Activated CD8-positive, alpha-beta T cell treated with anti-CD3 and anti-CD28 coated beads, Interleukin-2, amount 10 ng/mL, durations not matched to agents 7 days and 5 days (primary cell): ENCODE data around the gene UBTD1. TPM values are rescaled to one million over a fixed set of nuclear protein-coding genes. Genes with fewer than 3 reads are reported as not detected.
"Not testable (repeated sequence)": the region's sequence is repeated elsewhere in the genome, so short reads cannot be mapped to it uniquely, and the experiment has no call there.

Experiments
- ATAC-seq: fragments of 150-1000 bp; cut with Tn5 transposase; one replicate; pipeline ENCODE4 v1.10.0; 2021; ENCODE audit warnings: moderate library complexity
- CTCF ChIA-PET: fragments of 350-600 bp; sonication (Branson Sonifier 250); formaldehyde crosslinking; loops from one replicate; lab custom pipeline; 2021; ENCODE audit warnings: antibody characterized with exemption; lab: Charles Lee
- POLR2A ChIA-PET: fragments of 350-600 bp; sonication (Branson Sonifier 250); formaldehyde crosslinking; loops from one replicate; lab custom pipeline; 2021; ENCODE audit warnings: antibody characterized with exemption; lab: Charles Lee
- DNase-seq: peaks from one replicate; pipeline ENCODE4 v3.0.0-alpha.2; 2020
- H3K27ac Mint-ChIP-seq: one replicate; pipeline ENCODE4 v1.8.0; 2021; ENCODE audit warnings: mild to moderate bottlenecking, mixed read lengths
- H3K27me3 Mint-ChIP-seq: one replicate; pipeline ENCODE4 v1.8.0; 2021; ENCODE audit warnings: low read depth, mixed read lengths
- H3K36me3 Mint-ChIP-seq: one replicate; pipeline ENCODE4 v1.8.0; 2021; ENCODE audit warnings: low read depth, mixed read lengths
- H3K4me1 Mint-ChIP-seq: one replicate; pipeline ENCODE4 v1.8.0; 2021; ENCODE audit warnings: low read depth, mixed read lengths
- H3K4me3 Mint-ChIP-seq: one replicate; pipeline ENCODE4 v1.8.0; 2021; ENCODE audit warnings: mild to moderate bottlenecking, mixed read lengths
- H3K9me3 Mint-ChIP-seq: one replicate; pipeline ENCODE4 v1.8.0; 2022; ENCODE audit warnings: mixed read lengths; ENCODE audit not compliant: insufficient read depth
- total RNA-seq, 2 experiments: library from RNA; stranded (reverse); gene quantifications; one replicate each; pipeline ENCODE4 v1.2.3, GENCODE V29; 2021

Gene UBTD1
- total RNA-seq, 2 experiments from 2014 or later = 0.58 to 1.1 TPM

DNA sequence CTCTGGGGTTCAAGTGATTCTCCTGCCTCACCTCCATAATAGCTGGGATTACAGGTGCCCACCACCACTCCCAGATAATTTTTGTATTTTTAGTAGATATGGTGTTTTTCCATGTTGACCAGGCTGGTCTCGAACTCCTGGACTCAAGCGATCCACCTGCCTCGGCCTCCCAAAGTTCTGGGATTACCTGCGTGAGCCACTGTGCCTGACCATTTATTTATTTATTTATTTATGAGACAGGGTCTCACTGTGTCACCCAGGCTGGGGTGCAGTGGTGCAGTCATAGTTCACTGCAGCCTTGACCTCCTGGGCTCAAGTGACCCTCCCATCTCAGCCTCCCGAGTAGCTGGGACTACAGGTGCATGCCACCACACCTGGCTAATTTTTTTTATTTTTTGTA lies 55.6 kb downstream of the UBTD1 start:
- H3K27ac Mint-ChIP-seq, POLR2A ChIA-PET, ATAC-seq: not testable (repeated sequence)

GRCh38 chr10:97555541-97555940 lies 56.8 kb downstream of the UBTD1 start:
- not testable (repeated sequence) for DNase-seq, H3K4me1 Mint-ChIP-seq, ATAC-seq

More for the DNA sequence above, 55.6 kb downstream of the UBTD1 start:
- H3K9me3 Mint-ChIP-seq, H3K4me1 Mint-ChIP-seq, DNase-seq, H3K36me3 Mint-ChIP-seq, H3K27me3 Mint-ChIP-seq, H3K4me3 Mint-ChIP-seq: not testable (repeated sequence)
- CTCF ChIA-PET = interaction anchor here (0.8 to 4.1 kb wide), 16 partner anchors 9 to 147 kb away, joined by 3 to 49 read pairs (median 4); partner anchors contain the start of genes ANKRD2 and HOGA1

DNA sequence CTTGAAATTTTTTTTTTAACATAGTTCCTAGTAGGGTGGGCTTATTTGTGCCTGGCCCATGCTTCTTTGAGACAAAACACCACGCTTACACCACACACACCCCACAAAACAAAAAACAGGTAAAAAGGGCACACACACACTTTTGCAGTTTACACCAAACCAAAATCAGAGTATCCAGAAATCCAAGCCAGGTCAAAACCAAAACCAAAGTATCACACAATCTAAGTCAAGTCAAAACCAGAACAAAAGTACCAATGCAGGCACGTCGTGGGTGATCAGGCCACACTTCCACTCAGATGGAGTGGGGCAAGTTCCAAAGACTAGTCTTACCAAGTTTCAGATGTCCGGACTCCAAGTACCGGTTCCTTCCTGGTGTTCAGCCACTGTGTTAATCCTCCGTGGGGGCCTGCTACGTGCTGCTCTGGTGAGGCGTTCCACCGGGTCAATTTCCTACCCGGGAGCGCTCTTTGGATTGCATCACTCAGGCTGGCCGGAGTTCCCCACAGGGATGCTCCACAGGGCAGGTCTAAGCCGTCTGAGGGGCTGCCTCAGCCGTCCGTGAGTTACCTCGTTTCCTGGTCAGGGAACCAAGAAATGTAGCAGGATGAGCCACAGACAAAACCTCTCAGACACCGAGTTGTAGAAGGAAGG lies 62.1 kb downstream of the UBTD1 start:
- H3K36me3 Mint-ChIP-seq, H3K27me3 Mint-ChIP-seq, H3K4me1 Mint-ChIP-seq, H3K27ac Mint-ChIP-seq, H3K9me3 Mint-ChIP-seq, ATAC-seq, DNase-seq, H3K4me3 Mint-ChIP-seq, POLR2A ChIA-PET: not testable (repeated sequence)
- CTCF ChIA-PET = interaction anchor here (1.4 kb wide), 1 partner anchor 11 kb away, joined by 3 read pairs; no protein-coding TSS in a partner anchor

More at GRCh38 chr10:97555541-97555940, 56.8 kb downstream of the UBTD1 start:
- H3K27me3 Mint-ChIP-seq, H3K4me3 Mint-ChIP-seq, H3K27ac Mint-ChIP-seq, POLR2A ChIA-PET, H3K9me3 Mint-ChIP-seq, H3K36me3 Mint-ChIP-seq: not testable (repeated sequence)
- CTCF ChIA-PET = interaction anchor here (3.2 to 4.1 kb wide), 3 partner anchors 16 to 148 kb away, joined by 13 to 49 read pairs (median 22); partner anchors contain the start of gene ANKRD2

GRCh38 chr10:97561386-97562077 lies 62.8 kb downstream of the UBTD1 start:
- H3K36me3 Mint-ChIP-seq, H3K4me3 Mint-ChIP-seq, DNase-seq, H3K27me3 Mint-ChIP-seq, POLR2A ChIA-PET, H3K27ac Mint-ChIP-seq, CTCF ChIA-PET, H3K4me1 Mint-ChIP-seq, H3K9me3 Mint-ChIP-seq, ATAC-seq: not testable (repeated sequence)

- POLR2A ChIA-PET, ATAC-seq, DNase-seq, H3K9me3 Mint-ChIP-seq, H3K4me3 Mint-ChIP-seq, H3K36me3 Mint-ChIP-seq, H3K27me3 Mint-ChIP-seq, H3K27ac Mint-ChIP-seq, CTCF ChIA-PET, H3K4me1 Mint-ChIP-seq: not testable (repeated sequence)
Measured at GRCh38 chr10:97562329-97562728, 63.6 kb downstream of the UBTD1 start.

DNA sequence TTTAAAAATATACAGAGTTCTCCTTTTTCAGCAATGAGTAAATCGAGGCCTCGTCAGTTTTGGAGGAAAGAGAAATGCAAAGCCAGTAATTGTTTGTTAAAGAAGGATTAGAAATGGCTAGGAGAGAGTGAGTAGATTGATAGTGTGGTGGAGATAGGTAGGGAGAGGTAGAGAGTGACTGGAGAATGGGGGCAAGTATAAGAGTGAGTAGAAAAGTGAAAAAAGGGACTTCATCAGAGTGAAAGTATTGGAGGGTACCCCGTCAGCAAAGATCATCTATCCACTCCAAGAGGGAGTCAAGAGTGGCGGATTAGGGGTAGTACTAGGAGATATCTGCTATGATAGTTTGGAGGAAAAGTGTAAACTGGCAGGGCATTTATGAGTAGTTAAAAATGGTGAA lies 64.6 kb downstream of the UBTD1 start:
- ChIA-PET CTCF (no interaction called here), POLR2A (no interaction called here)
- ATAC-seq (no peak), DNase-seq (no peak)
- Mint-ChIP-seq H3K27me3 (no peaks in the 10 kb centered on the region), H3K4me3 (no peak overlapping the region), H3K27ac (no peak overlapping the region), H3K4me1 (peaks cover 3% of the 10 kb centered on the region), H3K9me3 (no peaks in the 10 kb centered on the region), H3K36me3 (no peaks in the 10 kb centered on the region)

GRCh38 chr10:97564776-97565175 lies 66.1 kb downstream of the UBTD1 start:
- Mint-ChIP-seq H3K36me3 (no peaks in the 10 kb centered on the region), H3K9me3 (no peaks in the 10 kb centered on the region), H3K4me3 (no peak overlapping the region), H3K4me1 (peaks cover 3% of the 10 kb centered on the region), H3K27ac (no peak overlapping the region), H3K27me3 (no peaks in the 10 kb centered on the region)
- ChIA-PET CTCF (interaction anchor here (0.6 kb wide), 1 partner anchor 11 kb away, joined by 3 read pairs; no protein-coding TSS in a partner anchor), POLR2A (no interaction called here)
- DNase-seq = no peak
- no peak for ATAC-seq

- no peaks in the 10 kb centered on the region for H3K36me3 Mint-ChIP-seq
- H3K27me3 Mint-ChIP-seq = no peaks in the 10 kb centered on the region
- ATAC-seq (no peak), DNase-seq (no peak)
- CTCF ChIA-PET = interaction anchor here (1.3 kb wide), 1 partner anchor 8 kb away, joined by 3 read pairs; no protein-coding TSS in a partner anchor
- H3K27ac Mint-ChIP-seq = no peak overlapping the region
- H3K4me1 Mint-ChIP-seq = no peaks in the 10 kb centered on the region
- no peaks in the 10 kb centered on the region for H3K9me3 Mint-ChIP-seq
- H3K4me3 Mint-ChIP-seq = no peak overlapping the region
- POLR2A ChIA-PET = no interaction called here
Measured at GRCh38 chr10:97566336-97566996, 67.7 kb downstream of the UBTD1 start.

GRCh38 chr10:97567891-97568290 lies 69.2 kb downstream of the UBTD1 start:
- CTCF ChIA-PET = interaction anchor here (1.3 to 1.8 kb wide), 3 partner anchors 9 to 45 kb away, joined by 3 to 6 read pairs (median 4); no protein-coding TSS in a partner anchor
- ATAC-seq = no peak
- Mint-ChIP-seq H3K27ac (no peak overlapping the region), H3K36me3 (no peaks in the 10 kb centered on the region), H3K9me3 (no peaks in the 10 kb centered on the region), H3K4me1 (no peaks in the 10 kb centered on the region), H3K4me3 (no peak overlapping the region), H3K27me3 (no peaks in the 10 kb centered on the region)
- no peak for DNase-seq
- POLR2A ChIA-PET = interaction anchor here (0.6 kb wide), 1 partner anchor 11 kb away, joined by 3 read pairs; no protein-coding TSS in a partner anchor

DNA sequence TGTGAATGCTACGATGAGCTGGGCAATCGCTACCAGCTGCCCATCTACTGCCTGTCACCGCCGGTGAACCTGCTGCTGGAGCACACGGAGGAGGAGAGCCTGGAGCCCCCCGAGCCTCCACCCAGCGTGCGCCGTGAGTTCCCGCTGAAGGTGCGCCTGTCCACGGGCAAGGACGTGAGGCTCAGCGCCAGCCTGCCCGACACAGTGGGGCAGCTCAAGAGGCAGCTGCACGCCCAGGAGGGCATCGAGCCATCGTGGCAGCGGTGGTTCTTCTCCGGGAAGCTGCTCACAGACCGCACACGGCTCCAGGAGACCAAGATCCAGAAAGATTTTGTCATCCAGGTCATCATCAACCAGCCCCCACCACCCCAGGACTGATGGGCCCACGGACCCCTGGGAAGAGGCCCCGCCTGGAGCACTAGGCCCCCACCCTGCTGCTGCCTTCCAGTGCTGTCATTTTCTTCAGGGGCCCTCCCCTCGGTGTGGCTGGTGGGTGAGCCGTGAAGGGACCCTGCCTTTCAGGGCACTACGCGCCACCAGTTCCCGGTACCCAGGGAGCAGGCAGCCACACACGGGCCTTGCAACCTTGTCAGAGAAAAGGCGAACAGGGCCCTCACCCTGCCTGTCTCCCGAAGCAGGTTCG lies 71.5 kb downstream of the UBTD1 start:
- H3K27ac Mint-ChIP-seq = no peak overlapping the region
- no peaks in the 10 kb centered on the region for H3K9me3 Mint-ChIP-seq
- no peak for DNase-seq
- H3K4me3 Mint-ChIP-seq = no peak overlapping the region
- POLR2A ChIA-PET = no interaction called here
- no peak for ATAC-seq
- no peaks in the 10 kb centered on the region for H3K4me1 Mint-ChIP-seq
- H3K36me3 Mint-ChIP-seq = no peaks in the 10 kb centered on the region
- H3K27me3 Mint-ChIP-seq = no peaks in the 10 kb centered on the region
- CTCF ChIA-PET = interaction anchor here (3.8 kb wide), 1 partner anchor 16 kb away, joined by 22 read pairs; no protein-coding TSS in a partner anchor

DNA sequence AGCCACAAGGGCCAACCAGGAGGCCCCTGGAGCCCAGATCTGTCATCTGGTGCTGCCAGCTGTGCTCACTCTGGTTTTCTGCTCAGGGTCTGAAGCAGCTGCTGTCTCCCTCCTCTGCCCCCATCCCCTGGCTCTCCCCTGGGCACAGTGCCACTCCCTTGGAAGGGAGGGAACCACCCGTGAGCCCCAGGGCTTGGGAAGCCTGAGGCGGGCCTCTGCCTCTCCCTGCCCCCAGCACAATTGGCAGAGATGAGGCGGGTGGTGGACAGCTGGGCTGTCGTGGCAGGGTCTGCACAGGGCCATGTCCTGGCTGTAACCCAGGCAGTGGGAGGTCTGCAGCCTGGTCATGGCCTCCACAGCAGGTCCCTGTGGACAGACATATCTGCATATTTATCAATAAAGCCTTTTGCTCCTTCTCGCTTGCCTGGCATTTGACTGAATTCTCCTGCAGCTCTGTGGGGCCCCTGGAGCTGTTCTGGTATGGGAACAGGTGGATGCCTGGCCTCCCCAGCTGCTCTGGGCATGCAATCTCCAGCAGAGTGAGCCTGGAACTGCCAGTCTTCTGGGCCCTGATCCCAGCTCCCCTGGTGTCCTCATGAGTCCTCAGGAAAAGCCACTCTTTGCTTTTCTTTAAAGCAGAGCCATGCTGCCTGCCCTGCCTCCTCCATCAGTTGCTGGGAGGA lies 72.2 kb downstream of the UBTD1 start:
- ATAC-seq = no peak
- no peak for DNase-seq
- ChIA-PET CTCF (interaction anchor here (0.9 to 3.8 kb wide), 7 partner anchors 13 to 94 kb away, joined by 3 to 22 read pairs (median 5); no protein-coding TSS in a partner anchor), POLR2A (no interaction called here)
- Mint-ChIP-seq H3K9me3 (no peaks in the 10 kb centered on the region), H3K36me3 (no peaks in the 10 kb centered on the region), H3K4me3 (no peak overlapping the region), H3K27me3 (no peaks in the 10 kb centered on the region), H3K27ac (no peak overlapping the region), H3K4me1 (no peaks in the 10 kb centered on the region)
